ENCODE data around the gene SMARCD3.

The SMARCD3 gene

DNA sequence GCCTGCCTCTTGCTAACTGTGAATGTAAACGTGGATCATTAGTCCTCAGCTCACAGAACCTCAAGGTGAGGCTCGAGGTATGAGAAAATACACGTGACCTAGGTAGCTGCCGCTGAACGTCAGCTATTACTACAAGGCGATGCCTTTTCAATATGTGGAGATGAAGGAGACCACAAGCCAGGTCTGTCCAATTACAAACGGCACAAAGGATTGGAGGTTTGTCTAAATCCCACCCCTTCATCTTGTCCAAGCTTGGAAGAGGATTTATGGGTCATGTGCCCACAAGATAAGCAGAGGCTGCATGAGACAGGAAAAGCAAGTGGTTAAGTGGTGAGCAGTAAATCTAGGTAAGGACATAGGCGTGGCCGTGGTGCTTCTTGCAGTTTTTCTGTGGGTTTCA, 41.6 kb downstream of the SMARCD3 start:
- DNase-seq = no peak

DNA sequence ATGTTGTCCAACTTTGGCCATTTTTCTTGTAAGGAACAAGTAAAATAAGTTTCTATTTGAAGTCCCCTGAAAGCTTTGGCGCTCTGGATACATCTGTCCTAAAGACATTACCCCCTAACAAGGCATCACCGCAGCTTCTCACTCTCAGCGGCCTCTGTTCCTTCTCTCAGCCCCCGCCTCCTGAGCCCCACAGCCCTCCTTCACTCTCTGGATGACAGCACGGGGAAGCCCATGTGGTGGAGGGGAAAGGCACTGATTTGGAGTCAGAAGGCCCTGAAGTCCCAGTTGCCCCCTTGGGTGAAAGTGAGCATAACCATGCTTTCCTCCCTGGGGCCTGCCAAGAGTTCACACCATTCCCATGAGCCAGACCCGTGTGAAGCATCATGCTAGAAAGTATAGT, 42.8 kb downstream of the SMARCD3 start:
- no peak for DNase-seq

DNA sequence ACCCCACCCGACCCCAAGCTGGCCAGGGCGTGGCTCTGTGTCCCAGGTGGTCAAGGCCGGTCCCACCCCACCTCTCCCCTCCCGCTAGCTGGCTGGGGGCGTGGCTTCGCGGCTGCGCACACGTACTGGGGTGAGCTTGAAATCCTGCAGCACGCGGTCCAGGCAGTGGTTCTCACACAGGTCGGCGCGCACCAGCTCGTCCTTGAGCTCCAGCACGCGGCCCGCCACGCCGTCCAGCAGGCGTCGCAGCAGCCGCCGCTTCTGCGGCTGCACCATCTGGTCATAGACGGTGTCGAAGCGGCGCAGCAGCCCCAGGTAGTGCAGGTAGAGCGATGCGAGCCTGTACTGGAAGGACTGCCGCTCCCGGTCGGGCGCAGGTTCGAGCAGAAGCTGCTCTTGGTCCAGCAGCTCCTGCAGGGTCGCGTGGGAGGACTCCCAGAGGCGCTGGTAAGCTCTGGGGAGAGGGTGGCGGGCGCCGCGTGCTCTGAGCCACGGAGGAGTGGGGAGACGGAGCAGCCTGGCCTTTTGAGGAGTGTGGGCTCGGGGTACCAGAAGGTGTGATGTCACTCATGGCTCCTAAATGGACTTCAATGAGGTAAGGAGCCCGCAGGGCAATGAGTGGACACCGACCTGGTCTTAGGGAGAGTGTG, 44.0 kb downstream of the SMARCD3 start:
- DNase-seq = no peak

DNA sequence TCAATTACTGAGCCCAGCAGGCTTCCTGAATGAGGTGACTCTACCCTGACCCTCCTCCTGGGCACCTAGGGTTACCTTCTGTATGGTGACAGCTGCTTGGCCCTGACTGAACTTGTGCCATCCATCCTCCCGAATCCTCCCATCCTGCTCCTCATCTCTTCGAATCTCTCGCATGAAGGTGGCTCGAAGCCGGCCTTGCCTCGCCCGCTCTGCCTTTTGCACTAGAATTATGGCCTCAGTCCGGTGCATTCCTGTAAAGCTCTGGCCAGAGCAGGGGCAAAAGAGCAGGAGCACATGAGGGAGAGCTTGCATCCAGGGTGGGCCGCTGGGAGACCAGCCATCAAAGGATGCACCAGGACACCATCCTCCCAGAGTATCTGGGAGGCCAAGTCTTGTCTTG, 45.7 kb downstream of the SMARCD3 start:
- no peak for DNase-seq

DNA sequence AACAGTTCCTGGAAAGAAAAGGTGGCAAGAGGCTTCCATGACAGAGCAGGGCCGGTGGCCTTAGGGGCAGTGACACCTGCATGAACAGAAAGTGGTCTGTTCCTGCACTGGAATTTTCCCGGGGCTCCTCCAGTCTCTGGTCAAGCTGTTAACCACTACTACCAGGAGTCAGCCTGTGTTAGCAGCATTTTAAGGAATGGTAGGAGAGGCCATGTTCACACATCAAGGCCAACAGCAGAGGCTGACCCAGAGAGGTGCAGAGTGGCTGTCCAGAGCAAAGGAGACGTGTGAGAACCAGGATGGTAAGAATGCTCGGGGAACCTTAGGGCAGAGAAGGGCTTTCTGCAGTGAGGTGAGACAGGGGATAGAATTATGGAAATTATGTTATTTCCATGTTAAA, 46.7 kb downstream of the SMARCD3 start:
- no peak for DNase-seq

DNA sequence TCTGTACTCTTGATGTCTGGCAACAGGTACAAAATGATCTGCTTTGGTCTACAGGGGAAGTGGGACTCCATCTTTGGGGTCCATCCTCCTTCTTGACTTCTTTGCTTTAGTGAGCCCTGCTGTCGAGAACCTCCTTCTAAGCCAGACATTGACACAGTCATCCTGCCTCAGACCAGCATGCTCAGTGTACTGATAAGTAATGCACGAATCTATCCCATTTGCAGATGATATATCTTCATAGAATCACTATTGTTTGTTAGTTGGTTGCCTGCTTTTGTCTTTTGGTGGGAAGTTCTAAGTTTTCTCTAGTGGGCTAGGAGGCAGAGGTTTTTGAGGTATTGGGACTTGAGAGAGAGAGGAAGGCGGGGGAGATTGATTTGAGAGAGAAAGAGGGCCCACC, 47.1 kb downstream of the SMARCD3 start:
- no peak for DNase-seq

DNA sequence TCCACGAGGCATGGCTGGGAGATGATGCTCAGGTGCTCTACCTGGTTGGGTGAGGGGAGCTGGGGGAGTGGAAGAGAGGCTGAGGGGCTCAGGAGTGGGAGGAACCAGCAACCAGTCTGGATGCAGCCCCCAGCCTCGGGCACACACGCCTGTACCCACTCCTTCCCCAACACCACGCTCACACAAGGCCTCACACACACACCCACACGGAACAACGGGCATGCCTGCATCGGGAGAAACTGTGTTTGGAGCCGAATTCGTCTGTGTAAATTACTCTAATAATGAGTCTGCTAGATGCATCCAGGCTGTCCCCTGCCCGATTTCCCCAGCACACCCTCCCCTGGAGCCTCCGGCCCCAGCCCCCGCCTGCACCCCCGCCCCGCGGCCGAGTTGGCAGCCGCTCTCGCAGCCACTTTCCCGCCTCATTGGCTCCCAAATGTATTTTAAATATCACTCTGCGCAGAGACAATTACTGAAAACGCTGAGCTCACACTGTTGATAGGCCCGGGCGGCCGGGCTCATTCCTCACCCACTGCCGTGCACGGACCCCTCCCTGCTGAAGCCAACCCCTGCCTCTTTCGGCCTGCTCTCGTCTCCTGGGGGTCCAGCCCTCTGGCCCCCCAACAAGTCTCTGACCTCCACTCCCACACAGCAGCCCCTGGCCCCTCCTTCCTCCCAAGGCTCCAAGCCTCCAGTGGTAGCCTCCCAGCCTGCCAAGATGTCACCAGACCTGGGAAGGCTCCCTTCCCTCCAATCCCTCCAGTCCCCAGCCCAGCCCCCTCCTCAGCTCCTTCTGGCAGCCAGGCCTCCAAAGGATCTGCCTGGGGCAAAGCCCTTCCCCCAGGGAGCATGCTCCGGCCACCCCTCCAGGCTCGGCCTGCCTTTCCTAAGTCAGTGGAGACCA, 49.3 kb downstream of the SMARCD3 start:
- no peak for DNase-seq

DNA sequence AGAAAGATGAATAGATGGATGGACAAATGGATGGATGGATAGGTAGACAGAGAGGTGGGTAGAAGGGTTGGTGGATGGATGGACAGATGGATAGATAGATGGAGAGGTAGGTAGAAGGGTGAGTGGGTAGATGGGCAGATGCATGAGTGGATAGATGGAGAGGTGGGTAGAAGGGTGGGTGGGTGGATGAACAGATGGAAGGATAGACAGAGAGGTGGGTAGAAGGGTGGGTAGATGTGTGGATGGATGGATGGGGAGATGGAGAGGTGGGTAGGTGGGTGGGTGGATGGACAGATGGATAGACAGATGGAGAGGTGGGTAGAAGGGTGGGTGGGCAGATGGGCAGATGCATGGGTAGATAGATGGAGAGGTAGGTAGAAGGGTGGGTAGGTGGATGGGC, 50.6 kb downstream of the SMARCD3 start:
- DNase-seq = no peak

DNA sequence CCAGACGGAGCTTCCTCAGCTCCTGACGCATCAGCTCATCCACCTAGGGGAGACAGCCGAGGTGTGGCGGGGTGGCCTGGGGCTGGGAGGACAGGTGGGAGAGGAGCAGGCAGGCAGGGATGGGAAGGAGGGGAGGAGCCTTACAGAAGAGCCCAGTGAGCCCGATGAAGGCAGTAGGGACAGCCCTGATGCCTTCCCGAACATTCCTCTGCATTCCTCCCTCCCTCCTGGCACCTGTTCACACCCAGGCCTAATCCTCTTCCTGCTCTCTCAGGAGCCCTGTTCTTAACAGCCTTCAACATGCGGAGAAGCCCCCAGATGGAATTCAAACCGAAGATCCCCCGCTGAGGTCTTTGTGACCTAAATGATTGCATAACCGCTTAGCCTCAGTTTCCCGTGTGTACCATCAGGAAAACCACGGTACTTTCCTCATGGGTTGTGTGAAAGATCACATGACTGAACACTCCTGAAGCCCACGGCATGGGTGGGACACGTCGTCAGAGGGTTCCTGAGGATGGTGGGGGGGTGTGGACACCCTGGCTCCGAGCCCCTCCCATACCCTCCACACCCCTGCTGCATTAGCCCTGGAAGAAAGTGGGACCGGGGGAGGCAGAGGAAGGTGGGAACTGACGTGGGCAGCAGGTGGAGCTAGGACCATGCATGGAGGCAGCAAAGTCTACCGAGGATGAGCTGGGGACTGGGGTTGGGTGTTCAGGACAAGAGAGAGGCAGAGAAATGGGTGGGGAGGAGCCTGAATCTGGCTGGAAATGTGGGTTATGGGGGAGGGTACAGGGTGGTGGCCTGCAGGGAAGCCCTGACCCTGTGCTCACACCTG, 52.7 kb downstream of the SMARCD3 start:
- no peak for DNase-seq

DNA sequence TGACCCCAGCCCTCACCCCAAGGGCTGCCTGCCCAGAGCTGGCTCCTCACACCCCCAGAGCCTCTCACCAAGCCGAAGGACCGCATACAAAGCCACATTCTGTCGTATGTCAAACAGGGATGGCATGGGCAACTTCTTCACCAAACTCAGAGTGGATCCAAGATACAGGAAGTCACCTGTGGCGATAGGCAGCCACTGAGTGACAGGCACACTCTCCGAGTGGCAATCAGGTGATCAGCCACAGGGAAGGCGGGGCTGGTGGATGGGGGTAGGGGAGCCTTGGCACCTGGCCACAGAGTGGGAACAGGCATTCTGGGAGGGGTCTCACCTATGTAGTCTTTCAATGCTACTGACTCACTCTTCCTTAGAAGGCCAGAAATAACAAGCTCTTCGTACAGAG, 54.3 kb downstream of the SMARCD3 start:
- no peak for DNase-seq

DNA sequence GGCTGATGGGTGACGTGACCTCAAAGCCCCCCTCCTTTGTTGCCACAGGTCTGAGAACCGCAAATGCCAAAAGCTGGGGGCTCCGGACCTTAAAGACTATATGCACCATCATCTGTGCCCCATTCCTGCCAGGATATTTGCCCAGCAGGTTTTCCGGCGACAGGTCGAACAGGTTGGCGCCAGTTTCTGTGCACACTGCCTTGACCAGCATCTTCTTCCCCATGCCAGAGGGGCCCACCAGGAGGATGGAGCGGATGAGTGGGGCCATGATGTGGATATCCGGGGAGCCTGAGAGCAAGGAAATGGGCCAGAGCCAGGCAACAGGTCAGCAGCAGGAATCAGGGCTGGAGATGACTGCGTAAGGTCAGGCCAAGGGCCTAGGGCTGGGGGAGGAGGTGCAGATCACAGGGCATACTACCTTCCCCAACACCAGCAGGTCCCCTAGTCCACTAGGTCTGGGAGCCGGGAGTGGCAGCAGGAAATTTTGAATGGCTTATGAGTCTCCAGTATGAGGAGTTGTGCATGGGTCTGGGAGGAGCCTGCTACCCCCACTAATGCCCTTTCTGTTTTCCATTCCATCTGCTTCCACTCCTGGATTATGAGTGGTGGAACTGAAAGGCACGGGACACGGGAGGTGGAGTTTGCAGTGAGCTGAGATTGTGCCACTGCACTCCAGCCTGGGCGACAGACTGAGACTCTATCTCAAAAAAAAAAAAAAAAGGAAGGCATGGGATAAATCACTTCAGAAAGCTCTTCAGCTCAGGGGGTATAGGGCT, 55.1 kb downstream of the SMARCD3 start:
- no peak for DNase-seq

DNA sequence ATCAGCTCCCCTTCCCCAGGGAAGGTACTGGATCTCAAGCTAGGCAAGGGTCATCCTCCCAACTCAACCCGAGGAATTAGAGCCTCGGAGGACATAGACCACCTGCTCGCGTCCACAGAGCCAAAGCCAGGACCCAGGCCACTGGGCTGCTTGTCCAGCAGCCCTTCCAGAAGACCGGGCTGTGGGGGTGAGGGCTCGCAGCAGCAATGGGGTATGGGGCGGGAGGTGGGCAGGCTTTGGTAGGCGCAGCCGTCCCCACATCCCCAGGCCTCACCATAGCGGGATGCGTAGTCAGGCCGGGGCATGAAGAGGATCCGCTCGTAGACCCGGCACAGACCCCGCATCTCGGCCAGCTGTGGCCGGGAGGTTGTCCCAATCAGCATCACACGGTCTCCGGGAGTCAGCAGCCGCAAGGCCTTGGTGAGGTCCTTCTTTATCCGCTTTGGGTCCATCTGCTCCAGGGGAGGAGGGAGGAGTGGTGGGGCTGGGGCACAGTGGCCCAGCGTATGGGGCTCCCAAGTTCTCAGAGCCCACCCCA, 56.4 kb downstream of the SMARCD3 start:
- no peak for DNase-seq

DNA sequence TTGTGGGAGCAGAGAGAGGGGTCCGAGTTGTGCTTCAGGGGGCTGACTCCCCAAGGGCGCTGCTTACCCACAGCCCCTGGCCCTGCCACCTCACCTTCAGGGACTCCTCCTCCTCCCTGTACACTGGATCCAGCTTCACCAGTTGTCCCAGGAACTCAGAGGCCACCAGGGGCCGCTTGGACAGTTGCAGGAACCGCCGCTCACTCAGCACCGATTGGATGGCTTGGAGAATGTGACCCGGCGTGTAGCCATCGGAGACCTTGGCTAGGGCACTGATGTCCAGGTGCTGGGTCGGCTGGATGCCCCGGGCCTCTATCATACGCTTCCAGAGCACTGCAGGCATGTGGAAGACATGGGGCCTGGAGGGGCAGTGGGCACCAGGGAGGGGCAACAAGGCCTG, 57.0 kb downstream of the SMARCD3 start:
- no peak for DNase-seq

DNA sequence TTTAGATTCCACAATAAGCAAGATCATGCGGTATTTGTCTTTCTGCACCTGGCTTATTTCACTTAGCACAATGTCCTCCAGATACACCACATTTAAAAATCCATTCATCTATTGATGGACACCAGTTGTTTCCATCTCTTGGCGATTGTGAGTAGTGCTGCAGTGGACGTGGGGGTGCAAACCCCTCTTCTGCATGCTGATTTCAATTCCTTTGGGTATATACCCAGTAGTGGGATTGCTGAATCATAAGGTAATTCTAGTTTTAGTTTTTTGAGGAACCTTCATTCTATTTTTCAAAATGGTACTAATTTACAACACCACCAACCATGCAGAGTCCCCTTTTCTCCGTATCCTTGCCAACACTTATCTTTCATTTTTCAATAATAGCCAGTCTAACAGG, 59.5 kb downstream of the SMARCD3 start:
- no peak for DNase-seq
